Measurements from ENCODE around the gene NCAPH2.
A peak's percentile ranks its signal among the peaks of the same experiment; 100 is the strongest.

The NCAPH2 gene

DNA sequence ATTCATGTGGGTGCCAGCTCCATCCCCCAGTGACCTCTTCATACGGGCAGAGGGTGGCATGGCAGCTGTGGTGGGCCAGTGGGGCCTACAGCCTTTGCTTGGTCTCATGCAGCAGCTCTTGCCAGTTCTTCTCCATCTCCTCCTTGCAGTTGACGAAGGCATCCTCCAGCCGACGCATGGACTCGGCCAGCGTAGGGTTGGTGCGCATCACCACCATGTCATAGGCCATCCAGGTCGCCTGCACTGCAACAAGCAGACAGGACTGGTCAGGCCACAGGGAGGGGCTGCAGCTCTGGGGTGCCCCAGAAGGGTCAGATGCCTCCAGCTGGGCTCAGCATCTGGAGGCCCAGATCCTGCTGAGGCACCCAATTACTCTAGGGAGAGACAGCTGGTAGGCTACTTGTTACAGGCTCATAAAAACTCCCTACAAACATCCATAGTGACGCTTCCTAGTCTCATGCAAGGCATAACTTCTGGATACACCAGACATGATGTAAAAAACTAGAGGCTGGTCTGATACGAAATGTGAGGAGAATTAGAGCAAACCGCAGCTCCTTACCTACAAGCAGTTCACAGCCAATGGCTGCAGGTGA, 43.2 kb downstream of the NCAPH2 start:
- TF ChIP-seq CTCF (conservative IDR thresholded peaks at IDR 0.05), result no peak
- no peak overlapping the region for H3K27ac ChIP-seq

DNA sequence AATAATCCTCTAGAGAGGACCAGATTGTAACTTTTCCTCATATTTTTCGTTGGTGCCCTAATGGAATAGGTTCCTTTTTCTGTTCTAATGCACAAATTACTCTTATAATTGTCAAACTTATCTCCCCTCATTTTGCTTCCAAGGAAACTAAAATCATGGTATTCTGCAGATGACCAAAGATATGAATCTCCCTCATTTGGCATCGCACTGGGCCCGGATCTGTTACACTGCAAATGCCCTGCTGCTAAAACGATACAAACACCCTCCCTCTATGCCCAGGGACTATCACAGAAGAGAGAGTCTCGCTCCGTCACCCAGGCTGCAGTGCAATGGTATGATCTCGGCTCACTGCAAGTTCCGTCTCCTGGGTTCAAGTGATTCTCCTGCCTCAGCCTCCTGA, 45.3 kb downstream of the NCAPH2 start:
- TF ChIP-seq CTCF (conservative IDR thresholded peaks at IDR 0.05), result no peak
- H3K27ac ChIP-seq, result no peak overlapping the region

DNA sequence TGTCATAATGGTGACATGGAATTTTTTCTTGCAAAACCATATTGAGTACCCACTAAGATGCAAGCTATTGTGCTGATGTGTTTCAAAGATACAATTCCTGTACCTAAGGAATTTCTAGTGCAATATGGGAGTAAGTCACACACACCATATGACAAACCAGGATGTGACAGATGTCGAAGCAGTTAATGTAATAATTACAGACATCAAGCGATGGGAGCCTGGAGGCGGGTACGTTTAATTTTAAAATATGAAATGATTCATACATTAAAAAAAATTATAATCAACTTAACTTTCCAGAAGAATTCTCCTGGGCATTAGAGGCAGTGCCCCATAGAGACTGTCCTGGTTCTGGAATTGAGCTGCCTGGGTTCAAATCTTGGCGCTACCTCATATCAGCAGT, 48.7 kb downstream of the NCAPH2 start:
- H3K27ac ChIP-seq, result no peak overlapping the region
- TF ChIP-seq CTCF (conservative IDR thresholded peaks at IDR 0.05), result no peak

GRCh38 chr22:50560034-50560433, 52.0 kb downstream of the NCAPH2 start:
- no peak overlapping the region for H3K27ac ChIP-seq
- TF ChIP-seq CTCF (conservative IDR thresholded peaks at IDR 0.05), result no peak

- no peak for TF ChIP-seq CTCF (conservative IDR thresholded peaks at IDR 0.05)
- no peak overlapping the region for H3K27ac ChIP-seq
Measured at GRCh38 chr22:50561401-50562358, 53.7 kb downstream of the NCAPH2 start.

GRCh38 chr22:50562523-50563412, 54.7 kb downstream of the NCAPH2 start, which contains the start of gene SYCE3:
TSS of gene SYCE3 (minus strand) at chr22:50562919. CDS start at chr22:50556405, 6,514 bp downstream.
- peak; percentile 86 for TF ChIP-seq CTCF (conservative IDR thresholded peaks at IDR 0.05)
- H3K27ac ChIP-seq, result peak within 1 kb of the TSS; percentile 70
